K562 (cell line): ENCODE measurements around the gene LPCAT3. TPM values are rescaled to one million over a fixed set of nuclear protein-coding genes. Genes with fewer than 3 reads are reported as not detected.

ENCODE experiments used
- CREM ChIP-seq: IDR thresholded peaks from 2 replicates; pipeline ENCODE4 v1.6.1; 2014; ENCODE audit warnings: antibody characterized with exemption, low read depth
- ELF1 ChIP-seq: fragments of 200-800 bp; sonication (Bioruptor generic); IDR thresholded peaks from 2 replicates; pipeline ENCODE4 v1.6.1; 2016; ENCODE audit warnings: missing genetic modification characterization, missing compliant biosample characterization
- FOXK1 ChIP-seq: sonication (generic); formaldehyde crosslinking; IDR thresholded peaks from 2 replicates; pipeline ENCODE4 v1.8.0; 2022; ENCODE audit warnings: missing genetic modification reagents, mild to moderate bottlenecking, borderline replicate concordance
- HNRNPLL ChIP-seq: fragments of 200-400 bp; formaldehyde crosslinking; IDR thresholded peaks from 2 replicates; pipeline ENCODE4 v1.6.1; 2017; ENCODE audit warnings: low read length, low read depth, mild to moderate bottlenecking; ENCODE audit not compliant: poor library complexity, severe bottlenecking
- KDM5B ChIP-seq: fragments of 200-600 bp; sonication (generic); IDR thresholded peaks from 2 replicates; pipeline ENCODE4 v1.6.1; 2012; ENCODE audit warnings: low read depth, mild to moderate bottlenecking, moderate library complexity, low read length, control low read depth, inconsistent platforms; ENCODE audit not compliant: insufficient replicate concordance
- MAFF ChIP-seq: IDR thresholded peaks from 2 replicates; pipeline ENCODE4 v1.6.1; 2012; ENCODE audit warnings: low read length, improper control_type of control experiment
- MAZ ChIP-seq, 2 experiments: fragments of 450-650 bp in 1 of 2; sonication (generic) in 1 of 2; formaldehyde crosslinking; IDR thresholded peaks in 1 of 2; conservative IDR thresholded peaks in 1 of 2; 2 replicates each; pipeline versions ENCODE4 v1.4.0 to v1.5.0; 2020; ENCODE audit warnings: mild to moderate bottlenecking in 1 of 2, missing genetic modification reagents in 1 of 2
- MTA1 ChIP-seq: fragments of 450-650 bp; IDR thresholded peaks from 2 replicates; pipeline ENCODE4 v1.6.1; 2017; ENCODE audit warnings: borderline replicate concordance
- SIN3A ChIP-seq, 2 experiments: fragments of 150-350 bp in 1 of 2; IDR thresholded peaks; 2 replicates each; pipeline ENCODE4 v1.6.1; 2011 to 2016; ENCODE audit warnings: borderline replicate concordance in 2 of 2, low read depth in 2 of 2, low read length in 2 of 2, mild to moderate bottlenecking in 2 of 2, moderate library complexity in 2 of 2; ENCODE audit not compliant: control insufficient read depth in 1 of 2
- SMAD4 ChIP-seq: fragments of 250-450 bp; sonication (Bioruptor Pico); conservative IDR thresholded peaks from 2 replicates; pipeline ENCODE4 v1.8.0; 2021; ENCODE audit warnings: inconsistent platforms, mild to moderate bottlenecking, moderate library complexity
- TAL1 ChIP-seq: fragments of 450-650 bp; IDR thresholded peaks from 2 replicates; pipeline ENCODE4 v1.6.1; 2016; ENCODE audit warnings: mild to moderate bottlenecking
- ZNF444 ChIP-seq: fragments of 250-450 bp; sonication (Bioruptor Pico); IDR thresholded peaks from 2 replicates; pipeline ENCODE4 v1.4.0; 2020; ENCODE audit warnings: mild to moderate bottlenecking, moderate library complexity
- polyA plus RNA-seq, 8 experiments: library from polyadenylated mRNA; depleted of rRNA in 4 of 8; stranded (reverse) in 5 of 8; unstranded in 3 of 8; fragments of >200 nt; fragmentation: Nextera tagmentation in 2 of 8; fragmentation: Illumina TruSeq in 1 of 8; extraction: Ambion mirVana in 2 of 8; extraction: Trizol in 1 of 8; gene quantifications; 2 replicates each; pipeline versions ENCODE4 v1.2.1 to v1.2.3, GENCODE V29; 2011 to 2014; ENCODE audit warnings: inconsistent platforms in 1 of 8, missing spikeins in 1 of 8
- total RNA-seq, 7 experiments: library from RNA; depleted of rRNA in 6 of 7; stranded (reverse); fragments of >200 nt in 6 of 7; fragmentation: Illumina TruSeq in 2 of 7; extraction: Trizol in 2 of 7; gene quantifications; 2 replicates each; pipeline versions ENCODE4 v1.2.1 to v1.2.3, GENCODE V29; 2011 to 2021; ENCODE audit warnings: low replicate concordance in 1 of 7
- TF ChIP-seq, protein P1 (sequence below): sonication (generic); formaldehyde crosslinking; IDR thresholded peaks from 2 replicates; pipeline ENCODE4 v1.8.0; 2022; ENCODE audit warnings: mild to moderate bottlenecking, low read depth, missing genetic modification reagents
- TF ChIP-seq, protein P2 (sequence below): fragments of 250-450 bp; sonication (Bioruptor Pico); IDR thresholded peaks from 2 replicates; pipeline ENCODE4 v1.8.0; 2022; ENCODE audit warnings: moderate library complexity, mild to moderate bottlenecking, inconsistent platforms
- TF ChIP-seq, protein P3 (sequence below): sonication (generic); formaldehyde crosslinking; IDR thresholded peaks from 2 replicates; pipeline ENCODE4 v1.8.1; 2023; ENCODE audit warnings: mild to moderate bottlenecking, missing genetic modification reagents
- TF ChIP-seq, protein P4 (sequence below): fragments of 250-450 bp; sonication (Bioruptor Pico); IDR thresholded peaks from 2 replicates; pipeline ENCODE4 v1.5.0; 2020; ENCODE audit warnings: mild to moderate bottlenecking, borderline replicate concordance
- TF ChIP-seq, protein P5 (sequence below): sonication (generic); formaldehyde crosslinking; IDR thresholded peaks from 2 replicates; pipeline ENCODE4 v1.8.0; 2022; ENCODE audit warnings: missing genetic modification reagents, mild to moderate bottlenecking, moderate library complexity, borderline replicate concordance

The LPCAT3 gene
- total and polyA plus RNA-seq, 9 of the 15 experiments (the other 6 are each of a cell fraction or from before 2014, with no cell fraction given) = 4.9 to 52.5 (median 25.3) TPM

DNA sequence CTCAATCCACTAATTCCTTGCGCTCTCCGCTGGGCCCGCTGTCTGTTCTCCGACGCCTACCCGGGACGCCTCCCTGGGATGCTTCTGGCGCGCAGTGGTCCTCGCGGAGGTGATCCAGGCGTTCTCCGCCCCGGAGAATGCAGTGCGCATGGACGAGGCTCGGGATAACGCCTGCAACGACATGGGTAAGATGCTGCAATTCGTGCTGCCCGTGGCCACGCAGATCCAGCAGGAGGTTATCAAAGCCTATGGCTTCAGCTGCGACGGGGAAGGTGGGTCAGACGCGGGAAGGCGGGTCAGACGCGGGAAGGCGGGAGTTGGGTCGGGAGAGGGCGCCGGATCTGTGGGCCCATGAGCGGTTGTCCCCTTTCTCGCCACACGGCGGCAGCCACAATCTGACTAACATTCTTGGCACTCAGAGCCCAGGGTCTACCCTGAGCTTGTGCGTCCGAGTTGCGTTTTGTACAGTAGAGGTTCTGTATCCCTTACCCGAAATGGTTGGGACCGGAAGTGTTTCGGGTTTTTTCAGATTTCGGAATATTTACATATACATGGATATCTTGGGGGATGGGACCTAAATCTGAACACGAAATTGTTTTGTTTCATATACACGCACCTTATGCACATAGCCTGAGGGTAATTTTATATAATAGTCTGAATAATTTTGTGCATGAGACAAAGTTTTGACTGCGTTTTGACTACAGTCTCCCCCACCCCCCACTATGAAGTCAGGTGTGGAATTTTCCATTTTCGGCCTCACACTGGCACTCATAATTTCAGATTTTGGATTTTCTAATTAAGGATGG lies 73.7 kb downstream of the LPCAT3 start (continued):
- TF ChIP-seq SIN3A (IDR thresholded peaks at IDR 0.05; ENCODE audit: borderline replicate concordance in 2 of 2, control insufficient read depth in 1 of 2, low read depth in 2 of 2, low read length in 2 of 2) (peak; percentile 43 to 59; a peak in 1 of 4 replicates), KDM5B (no peak), MAFF (peak; percentile 22; the same call in 1 of the 2 replicates), ZNF444 (CRISPR knock-in tag) (no peak), FOXK1 (CRISPR knock-in tag) (peak; percentile 51; the same call in 1 of the 2 replicates), HNRNPLL (peak; percentile 61), ELF1 (0 out of 2 replicates have a peak, but pooled peaks have one; percentile 10), CREM (peak; percentile 81), MTA1 (no peak), MAZ (CRISPR knock-in tag; conservative IDR thresholded peaks at IDR 0.05 in 1 of 2, IDR thresholded peaks at IDR 0.05 in 1 of 2) (peak in 1 of 2 experiments; percentile 71; a peak in 1 of 4 replicates), SMAD4 (0 out of 2 replicates have a peak, but pooled peaks have one; percentile 48), TAL1 (no peak)
- TF ChIP-seq, protein P1, sequence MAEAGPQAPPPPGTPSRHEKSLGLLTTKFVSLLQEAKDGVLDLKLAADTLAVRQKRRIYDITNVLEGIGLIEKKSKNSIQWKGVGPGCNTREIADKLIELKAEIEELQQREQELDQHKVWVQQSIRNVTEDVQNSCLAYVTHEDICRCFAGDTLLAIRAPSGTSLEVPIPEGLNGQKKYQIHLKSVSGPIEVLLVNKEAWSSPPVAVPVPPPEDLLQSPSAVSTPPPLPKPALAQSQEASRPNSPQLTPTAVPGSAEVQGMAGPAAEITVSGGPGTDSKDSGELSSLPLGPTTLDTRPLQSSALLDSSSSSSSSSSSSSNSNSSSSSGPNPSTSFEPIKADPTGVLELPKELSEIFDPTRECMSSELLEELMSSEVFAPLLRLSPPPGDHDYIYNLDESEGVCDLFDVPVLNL (CRISPR knock-in tag) = peak; percentile 73
- TF ChIP-seq, protein P2, sequence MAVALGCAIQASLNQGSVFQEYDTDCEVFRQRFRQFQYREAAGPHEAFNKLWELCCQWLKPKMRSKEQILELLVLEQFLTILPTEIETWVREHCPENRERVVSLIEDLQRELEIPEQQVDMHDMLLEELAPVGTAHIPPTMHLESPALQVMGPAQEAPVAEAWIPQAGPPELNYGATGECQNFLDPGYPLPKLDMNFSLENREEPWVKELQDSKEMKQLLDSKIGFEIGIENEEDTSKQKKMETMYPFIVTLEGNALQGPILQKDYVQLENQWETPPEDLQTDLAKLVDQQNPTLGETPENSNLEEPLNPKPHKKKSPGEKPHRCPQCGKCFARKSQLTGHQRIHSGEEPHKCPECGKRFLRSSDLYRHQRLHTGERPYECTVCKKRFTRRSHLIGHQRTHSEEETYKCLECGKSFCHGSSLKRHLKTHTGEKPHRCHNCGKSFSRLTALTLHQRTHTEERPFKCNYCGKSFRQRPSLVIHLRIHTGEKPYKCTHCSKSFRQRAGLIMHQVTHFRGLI (CRISPR knock-in tag) = no peak
- TF ChIP-seq, protein P3, sequence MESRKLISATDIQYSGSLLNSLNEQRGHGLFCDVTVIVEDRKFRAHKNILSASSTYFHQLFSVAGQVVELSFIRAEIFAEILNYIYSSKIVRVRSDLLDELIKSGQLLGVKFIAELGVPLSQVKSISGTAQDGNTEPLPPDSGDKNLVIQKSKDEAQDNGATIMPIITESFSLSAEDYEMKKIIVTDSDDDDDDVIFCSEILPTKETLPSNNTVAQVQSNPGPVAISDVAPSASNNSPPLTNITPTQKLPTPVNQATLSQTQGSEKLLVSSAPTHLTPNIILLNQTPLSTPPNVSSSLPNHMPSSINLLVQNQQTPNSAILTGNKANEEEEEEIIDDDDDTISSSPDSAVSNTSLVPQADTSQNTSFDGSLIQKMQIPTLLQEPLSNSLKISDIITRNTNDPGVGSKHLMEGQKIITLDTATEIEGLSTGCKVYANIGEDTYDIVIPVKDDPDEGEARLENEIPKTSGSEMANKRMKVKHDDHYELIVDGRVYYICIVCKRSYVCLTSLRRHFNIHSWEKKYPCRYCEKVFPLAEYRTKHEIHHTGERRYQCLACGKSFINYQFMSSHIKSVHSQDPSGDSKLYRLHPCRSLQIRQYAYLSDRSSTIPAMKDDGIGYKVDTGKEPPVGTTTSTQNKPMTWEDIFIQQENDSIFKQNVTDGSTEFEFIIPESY (CRISPR knock-in tag) = peak; percentile 36; the same call in 1 of the 2 replicates
- TF ChIP-seq, protein P4, sequence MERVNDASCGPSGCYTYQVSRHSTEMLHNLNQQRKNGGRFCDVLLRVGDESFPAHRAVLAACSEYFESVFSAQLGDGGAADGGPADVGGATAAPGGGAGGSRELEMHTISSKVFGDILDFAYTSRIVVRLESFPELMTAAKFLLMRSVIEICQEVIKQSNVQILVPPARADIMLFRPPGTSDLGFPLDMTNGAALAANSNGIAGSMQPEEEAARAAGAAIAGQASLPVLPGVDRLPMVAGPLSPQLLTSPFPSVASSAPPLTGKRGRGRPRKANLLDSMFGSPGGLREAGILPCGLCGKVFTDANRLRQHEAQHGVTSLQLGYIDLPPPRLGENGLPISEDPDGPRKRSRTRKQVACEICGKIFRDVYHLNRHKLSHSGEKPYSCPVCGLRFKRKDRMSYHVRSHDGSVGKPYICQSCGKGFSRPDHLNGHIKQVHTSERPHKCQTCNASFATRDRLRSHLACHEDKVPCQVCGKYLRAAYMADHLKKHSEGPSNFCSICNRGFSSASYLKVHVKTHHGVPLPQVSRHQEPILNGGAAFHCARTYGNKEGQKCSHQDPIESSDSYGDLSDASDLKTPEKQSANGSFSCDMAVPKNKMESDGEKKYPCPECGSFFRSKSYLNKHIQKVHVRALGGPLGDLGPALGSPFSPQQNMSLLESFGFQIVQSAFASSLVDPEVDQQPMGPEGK (CRISPR knock-in tag) = no peak
- TF ChIP-seq, protein P5, sequence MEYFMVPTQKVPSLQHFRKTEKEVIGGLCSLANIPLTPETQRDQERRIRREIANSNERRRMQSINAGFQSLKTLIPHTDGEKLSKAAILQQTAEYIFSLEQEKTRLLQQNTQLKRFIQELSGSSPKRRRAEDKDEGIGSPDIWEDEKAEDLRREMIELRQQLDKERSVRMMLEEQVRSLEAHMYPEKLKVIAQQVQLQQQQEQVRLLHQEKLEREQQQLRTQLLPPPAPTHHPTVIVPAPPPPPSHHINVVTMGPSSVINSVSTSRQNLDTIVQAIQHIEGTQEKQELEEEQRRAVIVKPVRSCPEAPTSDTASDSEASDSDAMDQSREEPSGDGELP (CRISPR knock-in tag) = peak; percentile 79
